Endothelial cell of umbilical vein (primary cell): ENCODE measurements around the gene CAMTA1. TPM values are rescaled to one million over a fixed set of nuclear protein-coding genes. Genes with fewer than 3 reads are reported as not detected.

Experiments
- BruUV-seq: library from RNA; stranded (reverse); fragments of 400-500 nt; replicated peaks from 2 replicates; lab custom pipeline; 2021; lab: Mats Ljungman, UMichigan
- CTCF ChIA-PET: fragments of 300-600, 350-600 bp; sonication (Branson Sonifier 250); formaldehyde crosslinking; loops from one replicate; lab custom pipeline; 2021; ENCODE audit warnings: antibody characterized with exemption, inconsistent platforms; lab: Charles Lee
- POLR2A ChIA-PET: fragments of 300-600, 350-600 bp; sonication (Branson Sonifier 250); formaldehyde crosslinking; loops from one replicate; lab custom pipeline; 2021; ENCODE audit warnings: antibody characterized with exemption, inconsistent platforms; lab: Charles Lee
- DNase-seq: peaks from one replicate; pipeline ENCODE4 v3.0.0-alpha.2; 2011; ENCODE audit warnings: low read depth, low spot score
- FAIRE-seq: peaks from 2 replicates; lab custom pipeline; 2011; peaks lifted over from hg19 to GRCh38; lab: Jason Lieb, UNC
- H2AFZ ChIP-seq: 2 replicates; pipeline ENCODE4 v1.6.0; 2012; ENCODE audit warnings: low read depth, low read length, control low read depth, inconsistent platforms
- H3K27ac ChIP-seq: 2 replicates; pipeline ENCODE4 v1.5.1; 2011; ENCODE audit warnings: low read depth, mild to moderate bottlenecking, control low read depth, low read length, moderate library complexity; ENCODE audit not compliant: insufficient read depth
- H3K27me3 ChIP-seq, 2 experiments: 2 replicates each; pipeline versions ENCODE4 v1.6.0 to v1.6.1; 2011; ENCODE audit warnings: low read length in 2 of 2, mixed read lengths in 1 of 2; ENCODE audit not compliant: control insufficient read depth in 2 of 2, insufficient read depth in 2 of 2
- H3K36me3 ChIP-seq, 2 experiments: 2 replicates in 1 of 2; 3 replicates in 1 of 2; pipeline ENCODE4 v1.5.1; 2011; ENCODE audit warnings: low read length in 2 of 2, mild to moderate bottlenecking in 1 of 2, moderate library complexity in 1 of 2; ENCODE audit not compliant: control insufficient read depth in 2 of 2, insufficient read depth in 2 of 2; ENCODE audit errors: extremely low read depth in 1 of 2
- H3K4me1 ChIP-seq: 3 replicates; pipeline ENCODE4 v1.5.1; 2011; ENCODE audit warnings: mild to moderate bottlenecking, low read length; ENCODE audit not compliant: control insufficient read depth, insufficient read depth; ENCODE audit errors: extremely low read depth
- H3K4me2 ChIP-seq: 2 replicates; pipeline ENCODE4 v1.6.1; 2011; ENCODE audit warnings: low read length, control low read depth, mixed read lengths; ENCODE audit not compliant: insufficient read depth
- H3K4me3 ChIP-seq, 3 experiments: fragments of 200-600 bp in 1 of 3; sonication (generic), shearing (Covaris generic) in 1 of 3; replicated peaks in 1 of 3; 2 replicates each; pipeline ENCODE4 v1.5.1; 2011 to 2016; ENCODE audit warnings: control low read depth in 3 of 3, low read length in 3 of 3, mild to moderate bottlenecking in 2 of 3, inconsistent platforms in 1 of 3, low read depth in 1 of 3, moderate library complexity in 1 of 3; ENCODE audit not compliant: insufficient read depth in 1 of 3
- H3K79me2 ChIP-seq: 2 replicates; pipeline ENCODE4 v1.6.0; 2012; ENCODE audit warnings: low read length, inconsistent platforms; ENCODE audit not compliant: control insufficient read depth, insufficient read depth
- H3K9ac ChIP-seq: replicated peaks from 2 replicates; pipeline ENCODE3; 2011; ENCODE audit warnings: low read length, control low read depth; ENCODE audit not compliant: insufficient read depth; ENCODE audit errors: extremely low read depth
- H3K9me1 ChIP-seq: replicated peaks from 3 replicates; pipeline ENCODE4 v1.6.0; 2011; ENCODE audit warnings: mild to moderate bottlenecking, low read length; ENCODE audit not compliant: control insufficient read depth, insufficient read depth; ENCODE audit errors: extremely low read depth
- H3K9me3 ChIP-seq: replicated peaks from 2 replicates; pipeline ENCODE4 v1.5.1; 2012; ENCODE audit warnings: low read length, inconsistent platforms; ENCODE audit not compliant: control insufficient read depth, insufficient read depth
- H4K20me1 ChIP-seq: replicated peaks from 2 replicates; pipeline ENCODE3; 2011; ENCODE audit warnings: mild to moderate bottlenecking, low read length; ENCODE audit not compliant: control insufficient read depth, insufficient read depth; ENCODE audit errors: extremely low read depth
- EZH2 ChIP-seq: IDR thresholded peaks from 2 replicates; pipeline ENCODE4 v1.6.1; 2012; ENCODE audit warnings: borderline replicate concordance, low read depth, mild to moderate bottlenecking, moderate library complexity, low read length, inconsistent platforms; ENCODE audit not compliant: severe bottlenecking
- FOS ChIP-seq: IDR thresholded peaks from 2 replicates; pipeline ENCODE4 v1.6.1; 2011; ENCODE audit warnings: mild to moderate bottlenecking, low read length, moderate library complexity, borderline replicate concordance; ENCODE audit not compliant: insufficient read depth
- GATA2 ChIP-seq: IDR thresholded peaks from 2 replicates; pipeline ENCODE4 v1.7.0; 2011; ENCODE audit warnings: low read depth, mild to moderate bottlenecking, moderate library complexity, mixed read lengths, low read length; ENCODE audit not compliant: insufficient read length, insufficient read depth
- JUN ChIP-seq: IDR thresholded peaks from 2 replicates; pipeline ENCODE4 v1.6.1; 2011; ENCODE audit warnings: borderline replicate concordance, low read depth; ENCODE audit not compliant: insufficient read length, insufficient read depth
- MYC ChIP-seq: IDR thresholded peaks from one replicate; pipeline ENCODE4 v1.6.1; 2011; ENCODE audit warnings: mild to moderate bottlenecking, low read depth, low read length
- POLR2A ChIP-seq: IDR thresholded peaks from 2 replicates; pipeline ENCODE4 v1.6.1; 2012; ENCODE audit warnings: low read depth, mild to moderate bottlenecking, control low read depth, low read length
- POLR2AphosphoS5 ChIP-seq: IDR thresholded peaks from 2 replicates; pipeline ENCODE4 v1.6.1; 2012; ENCODE audit warnings: low read depth, mild to moderate bottlenecking, control low read depth, low read length, moderate library complexity; ENCODE audit not compliant: insufficient read depth
- dilution Hi-C: fragments of 300-500 bp; cut with MboI; formaldehyde crosslinking; loops from one replicate; pipeline ENCODE4 v1.15.0; 2019; ENCODE audit warnings: low sequenced_read_pairs; ENCODE audit not compliant: extremely low pct_ligation_motif_present
- intact Hi-C: fragments of 100-400 bp; cut with micrococcal nuclease; formaldehyde crosslinking; loops from one replicate; pipeline ENCODE4 v1.10.0; 2022
- polyA plus RNA-seq, 4 experiments: library from polyadenylated mRNA; depleted of rRNA in 3 of 4; stranded (reverse) in 3 of 4; unstranded in 1 of 4; fragments of >200 nt; gene quantifications; 2 replicates each; pipeline versions ENCODE4 v1.2.1 to v1.2.3, GENCODE V29; 2011 to 2012; ENCODE audit warnings: missing spikeins in 1 of 4
- total RNA-seq: library from RNA; stranded (reverse); gene quantifications from 2 replicates; pipeline ENCODE4 v1.2.3, GENCODE V29; 2021
- TF ChIP-seq, protein P1 (sequence below): IDR thresholded peaks from 2 replicates; pipeline ENCODE4 v1.6.1; 2011; ENCODE audit not compliant: insufficient read depth, insufficient read length
- TF ChIP-seq, protein P2 (sequence below), 2 donors: IDR thresholded peaks; 1 replicate in 1 of 2; 2 replicates in 1 of 2; pipeline ENCODE4 v1.5.1; 2011; ENCODE audit warnings: low read length in 2 of 2, mild to moderate bottlenecking in 2 of 2, moderate library complexity in 2 of 2, control low read depth in 1 of 2, inconsistent platforms in 1 of 2, low read depth in 1 of 2; ENCODE audit not compliant: insufficient read depth in 1 of 2; ENCODE audit errors: extremely low read depth in 1 of 2

CAMTA1 gene
- total and polyA plus RNA-seq, 2 donors (not counting 3 experiments of a cell fraction or from before 2014, with no cell fraction given), result 50.8 to 92.7 TPM

DNA sequence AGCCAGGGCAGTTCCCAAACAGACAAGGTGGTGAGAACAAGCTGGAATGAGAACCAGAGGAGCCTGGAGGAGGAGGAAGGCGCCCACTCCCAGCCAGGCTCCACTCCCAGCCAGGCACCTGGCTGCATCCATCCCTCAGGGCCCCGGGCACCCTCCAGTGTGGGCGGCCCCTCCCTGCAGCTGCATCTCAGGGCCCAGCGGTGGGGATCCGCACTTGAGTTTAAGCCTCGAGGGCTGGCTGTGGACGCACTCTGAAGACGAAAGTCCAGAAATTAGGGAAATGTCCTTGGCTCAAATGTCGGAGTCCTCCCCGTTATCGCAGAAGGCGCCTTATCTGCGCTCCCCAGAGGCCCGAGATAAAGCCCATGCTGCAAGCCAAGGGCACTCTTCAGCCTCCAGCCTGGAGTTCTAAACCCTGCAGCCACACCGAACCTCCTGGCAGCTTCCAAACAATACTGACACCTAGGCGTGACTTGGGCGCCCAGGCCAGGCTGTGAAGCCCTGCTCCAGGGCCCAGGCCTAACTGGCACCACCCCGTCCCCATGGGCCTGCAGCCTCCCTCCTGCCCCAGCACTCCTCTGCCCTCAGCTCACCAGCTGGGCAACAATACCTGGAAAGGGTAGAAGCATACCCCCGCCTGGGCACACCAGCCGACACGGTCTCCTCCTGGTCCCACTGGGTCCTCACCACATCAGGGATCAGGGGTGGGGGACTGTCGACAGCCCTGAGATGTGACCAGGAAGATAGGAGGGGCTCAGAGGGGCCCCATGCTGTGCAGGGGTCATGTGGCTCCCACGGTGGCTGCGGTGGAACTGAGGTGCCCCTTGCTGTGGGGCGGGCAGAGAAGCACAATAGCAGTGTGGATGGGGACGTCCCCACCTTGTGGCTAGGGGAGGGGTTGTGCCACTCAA is 801.0 kb downstream of the CAMTA1 start:
- Histone ChIP-seq H3K36me3 (no peaks in the 10 kb centered on the region), H2AFZ (no peak overlapping the region), H3K9me3 (no peaks in the 10 kb centered on the region), H3K9ac (no peak overlapping the region), H3K27me3 (no peaks in the 10 kb centered on the region), H3K79me2 (no peaks in the 10 kb centered on the region), H3K9me1 (no peaks in the 10 kb centered on the region), H4K20me1 (no peaks in the 10 kb centered on the region), H3K4me1 (no peaks in the 10 kb centered on the region), H3K27ac (no peak overlapping the region), H3K4me3 (no peak overlapping the region), H3K4me2 (no peak overlapping the region)
- no TSS peak for BruUV-seq
- FAIRE-seq, result no peak
- TF ChIP-seq JUN, result no peak
- TF ChIP-seq POLR2AphosphoS5, result no peak
- TF ChIP-seq POLR2A, result no peak
- no peak for TF ChIP-seq FOS
- no peak for TF ChIP-seq EZH2
- no peak for TF ChIP-seq MYC
- TF ChIP-seq, protein P1, sequence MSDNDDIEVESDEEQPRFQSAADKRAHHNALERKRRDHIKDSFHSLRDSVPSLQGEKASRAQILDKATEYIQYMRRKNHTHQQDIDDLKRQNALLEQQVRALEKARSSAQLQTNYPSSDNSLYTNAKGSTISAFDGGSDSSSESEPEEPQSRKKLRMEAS, result no peak
- TF ChIP-seq GATA2, result no peak
- TF ChIP-seq, protein P2, sequence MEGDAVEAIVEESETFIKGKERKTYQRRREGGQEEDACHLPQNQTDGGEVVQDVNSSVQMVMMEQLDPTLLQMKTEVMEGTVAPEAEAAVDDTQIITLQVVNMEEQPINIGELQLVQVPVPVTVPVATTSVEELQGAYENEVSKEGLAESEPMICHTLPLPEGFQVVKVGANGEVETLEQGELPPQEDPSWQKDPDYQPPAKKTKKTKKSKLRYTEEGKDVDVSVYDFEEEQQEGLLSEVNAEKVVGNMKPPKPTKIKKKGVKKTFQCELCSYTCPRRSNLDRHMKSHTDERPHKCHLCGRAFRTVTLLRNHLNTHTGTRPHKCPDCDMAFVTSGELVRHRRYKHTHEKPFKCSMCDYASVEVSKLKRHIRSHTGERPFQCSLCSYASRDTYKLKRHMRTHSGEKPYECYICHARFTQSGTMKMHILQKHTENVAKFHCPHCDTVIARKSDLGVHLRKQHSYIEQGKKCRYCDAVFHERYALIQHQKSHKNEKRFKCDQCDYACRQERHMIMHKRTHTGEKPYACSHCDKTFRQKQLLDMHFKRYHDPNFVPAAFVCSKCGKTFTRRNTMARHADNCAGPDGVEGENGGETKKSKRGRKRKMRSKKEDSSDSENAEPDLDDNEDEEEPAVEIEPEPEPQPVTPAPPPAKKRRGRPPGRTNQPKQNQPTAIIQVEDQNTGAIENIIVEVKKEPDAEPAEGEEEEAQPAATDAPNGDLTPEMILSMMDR (IDR thresholded peaks at IDR 0.05; ENCODE audit: extremely low read depth in 1 of 2, insufficient read depth in 1 of 2, low read depth in 1 of 2, low read length in 2 of 2), result no peak
- DNase-seq, result no peak
- POLR2A ChIA-PET, result no interaction called here
- intact Hi-C loops, result no loop called here
- dilution Hi-C loops, result no loop called here
- CTCF ChIA-PET, result no interaction called here
